Measurements from ENCODE around the gene CPEB2.

The CPEB2 gene

GRCh38 chr4:15117270-15117946, 115.1 kb downstream of the CPEB2 start:
- no peak overlapping the region for H3K9ac ChIP-seq (ENCODE audit: low read length)
- 80% methylated on average over 3 of the region's 3 CpGs for WGBS
- no peak overlapping the region for H3K23ac ChIP-seq (ENCODE audit: low read length in 2 of 2)

DNA sequence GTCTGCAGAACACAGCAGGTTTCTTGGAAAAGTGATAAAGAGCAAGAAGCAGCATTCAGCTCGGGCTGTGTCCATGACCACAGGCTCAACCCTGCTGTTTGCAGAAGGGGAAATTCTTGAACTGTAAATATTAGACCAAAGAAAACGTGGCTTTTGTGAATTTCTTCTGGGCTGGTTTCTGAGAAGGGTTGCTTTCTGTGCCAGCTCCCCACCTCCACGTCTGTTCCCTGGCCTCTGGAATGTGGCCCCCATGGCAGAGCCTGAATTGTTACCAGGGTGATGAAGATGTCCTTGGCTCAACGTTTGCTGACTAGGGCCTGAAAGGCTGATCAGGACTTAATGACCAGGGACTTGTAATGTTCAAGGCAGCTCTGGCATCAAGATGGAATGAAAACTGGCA, 116.0 kb downstream of the CPEB2 start:
- no peak overlapping the region for H3K4me2 ChIP-seq (ENCODE audit: low read length, poor library complexity, severe bottlenecking)
- peaks cover 4% of the 10 kb centered on the region for H3K4me1 ChIP-seq (ENCODE audit: control insufficient read depth, insufficient read depth, low read depth, low read length)
- peak overlapping the region; percentile 21 for H3K27ac ChIP-seq (ENCODE audit: low read length, poor library complexity, severe bottlenecking)
- no peak overlapping the region for H2BK120ac ChIP-seq (ENCODE audit: low read depth, low read length)
- DNase-seq: no peak
- H2BK12ac ChIP-seq (ENCODE audit: low read length in 2 of 2): no peak overlapping the region
- H2BK15ac ChIP-seq (ENCODE audit: low read depth, poor library complexity, severe bottlenecking): no peak overlapping the region
- H4K8ac ChIP-seq (ENCODE audit: low read length): no peak overlapping the region
- no peaks in the 10 kb centered on the region for H3K9me3 ChIP-seq (ENCODE audit: control insufficient read depth, low read length)
- H3K23ac ChIP-seq (ENCODE audit: low read length in 2 of 2): no peak overlapping the region
- no peak overlapping the region for H4K91ac ChIP-seq (ENCODE audit: low read length)
- no peak overlapping the region for H2AK5ac ChIP-seq (ENCODE audit: low read length, severe bottlenecking)
- H2AFZ ChIP-seq (ENCODE audit: low read depth, low read length): no peak overlapping the region
- peaks cover 0 to 3% of the 10 kb centered on the region in 2 experiments for H3K27me3 ChIP-seq (ENCODE audit: control insufficient read depth in 1 of 2, insufficient read depth in 1 of 2, low read length in 2 of 2)
- no peak overlapping the region for H3K4ac ChIP-seq (ENCODE audit: low read depth in 1 of 2, low read length in 2 of 2)
- no peaks in the 10 kb centered on the region for H3K36me3 ChIP-seq (ENCODE audit: control insufficient read depth in 1 of 2, insufficient read depth in 2 of 2, low read depth in 1 of 2, low read length in 2 of 2)
- no peak overlapping the region for H2BK5ac ChIP-seq (ENCODE audit: low read depth, low read length, poor library complexity, severe bottlenecking)
- H3K18ac ChIP-seq (ENCODE audit: low read depth in 1 of 2, low read length in 2 of 2): no peak overlapping the region
- H3K14ac ChIP-seq (ENCODE audit: low read length in 2 of 2): no peak overlapping the region
- no peak overlapping the region for H3K4me3 ChIP-seq (ENCODE audit: insufficient read depth in 1 of 2, low read depth in 1 of 2, low read length in 2 of 2)
- 64% methylated on average over 4 of the region's 4 CpGs for WGBS
- H3K79me1 ChIP-seq (replicated peaks; ENCODE audit: low read length, poor library complexity, severe bottlenecking): no peaks in the 10 kb centered on the region
- no peak overlapping the region for H3K9ac ChIP-seq (ENCODE audit: low read length)

More at GRCh38 chr4:15117270-15117946, 115.1 kb downstream of the CPEB2 start:
- Histone ChIP-seq H4K8ac (ENCODE audit: low read length) (no peak overlapping the region), H3K36me3 (ENCODE audit: control insufficient read depth in 1 of 2, insufficient read depth in 2 of 2, low read depth in 1 of 2, low read length in 2 of 2) (no peaks in the 10 kb centered on the region), H2AFZ (ENCODE audit: low read depth, low read length) (no peak overlapping the region), H3K4me1 (ENCODE audit: control insufficient read depth, insufficient read depth, low read depth, low read length) (peaks cover 4% of the 10 kb centered on the region), H2BK15ac (ENCODE audit: low read depth, poor library complexity, severe bottlenecking) (no peak overlapping the region), H3K14ac (ENCODE audit: low read length in 2 of 2) (no peak overlapping the region), H3K27ac (ENCODE audit: low read length, poor library complexity, severe bottlenecking) (no peak overlapping the region), H3K4me2 (ENCODE audit: low read length, poor library complexity, severe bottlenecking) (no peak overlapping the region), H3K4ac (ENCODE audit: low read depth in 1 of 2, low read length in 2 of 2) (no peak overlapping the region), H2BK5ac (ENCODE audit: low read depth, low read length, poor library complexity, severe bottlenecking) (no peak overlapping the region), H3K79me1 (replicated peaks; ENCODE audit: low read length, poor library complexity, severe bottlenecking) (no peaks in the 10 kb centered on the region), H3K18ac (ENCODE audit: low read depth in 1 of 2, low read length in 2 of 2) (no peak overlapping the region), H2BK120ac (ENCODE audit: low read depth, low read length) (no peak overlapping the region), H3K4me3 (ENCODE audit: insufficient read depth in 1 of 2, low read depth in 1 of 2, low read length in 2 of 2) (no peak overlapping the region), H2BK12ac (ENCODE audit: low read length in 2 of 2) (no peak overlapping the region), H3K27me3 (ENCODE audit: control insufficient read depth in 1 of 2, insufficient read depth in 1 of 2, low read length in 2 of 2) (peaks cover 0 to 3% of the 10 kb centered on the region in 2 experiments), H4K91ac (ENCODE audit: low read length) (no peak overlapping the region), H3K9me3 (ENCODE audit: control insufficient read depth, low read length) (no peaks in the 10 kb centered on the region), H2AK5ac (ENCODE audit: low read length, severe bottlenecking) (no peak overlapping the region)
- no peak for DNase-seq
